Karpas-422 (cell line): ENCODE results near the gene FUZ. TPM values are rescaled to one million over a fixed set of nuclear protein-coding genes. Genes with fewer than 3 reads are reported as not detected.

Experiments
- DNase-seq: peaks from one replicate; pipeline ENCODE4 v3.0.0-alpha.2; 2015
- H2AFZ ChIP-seq: fragments of 200-600 bp; sonication (generic); 2 replicates; pipeline ENCODE4 v1.6.1; 2014; ENCODE audit warnings: antibody characterized with exemption, low read length, mixed read lengths
- H3K27ac ChIP-seq: fragments of 200-600 bp; sonication (generic); 2 replicates; pipeline ENCODE4 v1.5.1; 2014; ENCODE audit warnings: mild to moderate bottlenecking, low read length, moderate library complexity
- H3K27me3 ChIP-seq: fragments of 200-600 bp; sonication (generic); 2 replicates; pipeline ENCODE4 v1.6.1; 2014; ENCODE audit warnings: low read length, mixed read lengths
- H3K36me3 ChIP-seq: fragments of 200-600 bp; sonication (generic); 2 replicates; pipeline ENCODE4 v1.6.1; 2014; ENCODE audit warnings: low read length, mixed read lengths; ENCODE audit not compliant: insufficient read depth
- H3K4me1 ChIP-seq: fragments of 200-600 bp; sonication (generic); 2 replicates; pipeline ENCODE4 v1.6.1; 2014; ENCODE audit warnings: mild to moderate bottlenecking, low read length, mixed read lengths
- H3K4me2 ChIP-seq: fragments of 200-600 bp; sonication (generic); 2 replicates; pipeline ENCODE4 v1.6.1; 2014; ENCODE audit warnings: low read length, low read depth, mild to moderate bottlenecking; ENCODE audit not compliant: poor library complexity, severe bottlenecking
- H3K4me3 ChIP-seq: fragments of 200-600 bp; sonication (generic); 2 replicates; pipeline ENCODE4 v1.5.1; 2014; ENCODE audit warnings: mild to moderate bottlenecking, antibody characterized with exemption, low read length, mixed read lengths
- H3K79me2 ChIP-seq: fragments of 200-600 bp; sonication (generic); 2 replicates; pipeline ENCODE4 v1.6.1; 2014; ENCODE audit warnings: mild to moderate bottlenecking, low read length, mixed read lengths
- H3K9ac ChIP-seq: fragments of 200-600 bp; sonication (generic); 2 replicates; pipeline ENCODE4 v1.6.0; 2014; ENCODE audit warnings: low read length
- H3K9me2 ChIP-seq: fragments of 200-600 bp; sonication (generic), shearing (Covaris generic); replicated peaks from 2 replicates; pipeline ENCODE4 v1.6.0; 2014; ENCODE audit warnings: mild to moderate bottlenecking, low read length, moderate library complexity; ENCODE audit not compliant: insufficient read depth
- H3K9me3 ChIP-seq: fragments of 300-700, 200-600 bp; sonication (generic); 2 replicates; pipeline ENCODE4 v1.6.1; 2014; ENCODE audit warnings: low read length, mixed read lengths
- H4K20me1 ChIP-seq: fragments of 200-600 bp; sonication (generic); 2 replicates; pipeline ENCODE4 v1.6.1; 2014; ENCODE audit warnings: mild to moderate bottlenecking, antibody characterized with exemption, low read length, low read depth; ENCODE audit not compliant: insufficient read depth
- total RNA-seq: library from RNA; depleted of rRNA; stranded (reverse); fragments of >200 nt; shearing (Covaris generic); gene quantifications from 2 replicates; pipeline ENCODE4 v1.2.3, GENCODE V29; 2014; ENCODE audit warnings: low replicate concordance

The FUZ gene
- total RNA-seq, 1 experiment from 2014 or later: 15.8 TPM

GRCh38 chr19:49839713-49840112 is 26.6 kb upstream of the FUZ start:
- H3K79me2 ChIP-seq: no peaks in the 10 kb centered on the region
- H3K4me2 ChIP-seq: no peak overlapping the region
- H3K9me3 ChIP-seq: no peaks in the 10 kb centered on the region
- no peak for DNase-seq
- H2AFZ ChIP-seq: no peak overlapping the region
- no peak overlapping the region for H3K27ac ChIP-seq
- H3K9ac ChIP-seq: no peak overlapping the region
- no peaks in the 10 kb centered on the region for H3K27me3 ChIP-seq
- H3K9me2 ChIP-seq: no peaks in the 10 kb centered on the region
- H4K20me1 ChIP-seq: 0 out of 2 replicates have a peak, but pooled peaks cover 8% of the 10 kb centered on the region
- peaks cover 12% of the 10 kb centered on the region; the same call in 1 of the 2 replicates for H3K36me3 ChIP-seq
- H3K4me1 ChIP-seq: peaks cover 21% of the 10 kb centered on the region
- no peak overlapping the region for H3K4me3 ChIP-seq

GRCh38 chr19:49838885-49839588 is 25.9 kb upstream of the FUZ start:
- Histone ChIP-seq H3K9me2 (no peaks in the 10 kb centered on the region), H2AFZ (no peak overlapping the region), H3K4me1 (peaks cover 14% of the 10 kb centered on the region), H3K9ac (no peak overlapping the region), H3K4me2 (no peak overlapping the region), H4K20me1 (0 out of 2 replicates have a peak, but pooled peaks cover 8% of the 10 kb centered on the region), H3K9me3 (no peaks in the 10 kb centered on the region), H3K36me3 (peaks cover 12% of the 10 kb centered on the region; the same call in 1 of the 2 replicates), H3K27me3 (no peaks in the 10 kb centered on the region), H3K4me3 (no peak overlapping the region), H3K79me2 (no peaks in the 10 kb centered on the region), H3K27ac (no peak overlapping the region)
- no peak for DNase-seq

- no peak for DNase-seq
- Histone ChIP-seq H4K20me1 (0 out of 2 replicates have a peak, but pooled peaks cover 8% of the 10 kb centered on the region), H3K4me2 (no peak overlapping the region), H3K9me2 (no peaks in the 10 kb centered on the region), H3K79me2 (no peaks in the 10 kb centered on the region), H3K4me1 (no peaks in the 10 kb centered on the region), H3K9me3 (no peaks in the 10 kb centered on the region), H3K36me3 (peaks cover 15% of the 10 kb centered on the region; the same call in 1 of the 2 replicates), H3K27me3 (no peaks in the 10 kb centered on the region), H3K4me3 (no peak overlapping the region), H3K27ac (no peak overlapping the region), H3K9ac (no peak overlapping the region), H2AFZ (no peak overlapping the region)
These were observed 24.3 kb upstream of the FUZ start for GRCh38 chr19:49837425-49837824.

GRCh38 chr19:49837009-49837310 is 23.9 kb upstream of the FUZ start:
- H3K4me3 ChIP-seq: no peak overlapping the region
- H3K27ac ChIP-seq: no peak overlapping the region
- no peaks in the 10 kb centered on the region for H3K9me3 ChIP-seq
- H4K20me1 ChIP-seq: 0 out of 2 replicates have a peak, but pooled peaks cover 8% of the 10 kb centered on the region
- no peak for DNase-seq
- no peak overlapping the region for H3K9ac ChIP-seq
- H3K4me2 ChIP-seq: no peak overlapping the region
- peaks cover 15% of the 10 kb centered on the region; the same call in 1 of the 2 replicates for H3K36me3 ChIP-seq
- no peaks in the 10 kb centered on the region for H3K9me2 ChIP-seq
- no peaks in the 10 kb centered on the region for H3K27me3 ChIP-seq
- H3K79me2 ChIP-seq: no peaks in the 10 kb centered on the region
- H3K4me1 ChIP-seq: no peaks in the 10 kb centered on the region
- H2AFZ ChIP-seq: no peak overlapping the region

- H3K79me2 ChIP-seq: no peaks in the 10 kb centered on the region
- no peaks in the 10 kb centered on the region for H3K9me3 ChIP-seq
- no peak overlapping the region for H3K27ac ChIP-seq
- H3K27me3 ChIP-seq: no peaks in the 10 kb centered on the region
- DNase-seq: no peak
- H3K4me2 ChIP-seq: no peak overlapping the region
- peaks cover 19% of the 10 kb centered on the region; the same call in 1 of the 2 replicates for H3K36me3 ChIP-seq
- H3K4me3 ChIP-seq: no peak overlapping the region
- no peaks in the 10 kb centered on the region for H3K9me2 ChIP-seq
- H3K9ac ChIP-seq: no peak overlapping the region
- H3K4me1 ChIP-seq: no peaks in the 10 kb centered on the region
- 0 out of 2 replicates have a peak, but pooled peaks cover 8% of the 10 kb centered on the region for H4K20me1 ChIP-seq
- H2AFZ ChIP-seq: no peak overlapping the region
These were observed 23.3 kb upstream of the FUZ start for GRCh38 chr19:49836176-49837008.

- Histone ChIP-seq H3K36me3 (peaks cover 21% of the 10 kb centered on the region; the same call in 1 of the 2 replicates), H3K27ac (no peak overlapping the region), H2AFZ (no peak overlapping the region), H3K79me2 (no peaks in the 10 kb centered on the region), H3K4me3 (no peak overlapping the region), H3K9ac (no peak overlapping the region), H3K9me3 (no peaks in the 10 kb centered on the region), H3K4me2 (no peak overlapping the region), H4K20me1 (0 out of 2 replicates have a peak, but pooled peaks cover 8% of the 10 kb centered on the region), H3K9me2 (no peaks in the 10 kb centered on the region), H3K27me3 (no peaks in the 10 kb centered on the region), H3K4me1 (no peaks in the 10 kb centered on the region)
- DNase-seq: no peak
These were observed 22.5 kb upstream of the FUZ start for GRCh38 chr19:49835562-49835961.

GRCh38 chr19:49833599-49833998 is 20.5 kb upstream of the FUZ start:
- Histone ChIP-seq H3K9me3 (no peaks in the 10 kb centered on the region), H3K4me2 (no peak overlapping the region), H3K9me2 (no peaks in the 10 kb centered on the region), H3K36me3 (peaks cover 15% of the 10 kb centered on the region; the same call in 1 of the 2 replicates), H4K20me1 (no peaks in the 10 kb centered on the region), H3K79me2 (no peaks in the 10 kb centered on the region), H3K4me3 (no peak overlapping the region), H3K27me3 (no peaks in the 10 kb centered on the region), H2AFZ (no peak overlapping the region), H3K27ac (no peak overlapping the region), H3K4me1 (peaks cover 9% of the 10 kb centered on the region), H3K9ac (no peak overlapping the region)
- DNase-seq: no peak

- no peaks in the 10 kb centered on the region for H3K27me3 ChIP-seq
- peaks cover 15% of the 10 kb centered on the region; the same call in 1 of the 2 replicates for H3K36me3 ChIP-seq
- H3K9ac ChIP-seq: no peak overlapping the region
These were observed 19.5 kb upstream of the FUZ start for GRCh38 chr19:49832556-49832955.

More at GRCh38 chr19:49832556-49832955, 19.5 kb upstream of the FUZ start:
- Histone ChIP-seq H3K9me2 (no peaks in the 10 kb centered on the region), H3K4me3 (no peak overlapping the region), H3K4me2 (no peak overlapping the region), H2AFZ (no peak overlapping the region), H3K4me1 (peaks cover 9% of the 10 kb centered on the region), H3K27ac (no peak overlapping the region), H4K20me1 (no peaks in the 10 kb centered on the region), H3K79me2 (no peaks in the 10 kb centered on the region), H3K9me3 (no peaks in the 10 kb centered on the region)
- DNase-seq: no peak
